Panc1 (cell line): ENCODE results near the gene LSM2. TPM values are rescaled to one million over a fixed set of nuclear protein-coding genes. Genes with fewer than 3 reads are reported as not detected.
A peak's percentile ranks its signal among the peaks of the same experiment; 100 is the strongest.
"Not testable (repeated sequence)": the region's sequence is repeated elsewhere in the genome, so short reads cannot be mapped to it uniquely, and the experiment has no call there.

Source experiments
- ATAC-seq: fragments of 200-7000 bp; cut with Tn5 transposase; 2 replicates; pipeline ENCODE4 v1.9.1; 2020; ENCODE audit warnings: mild to moderate bottlenecking, moderate library complexity
- BruUV-seq: library from RNA; stranded (reverse); fragments of 400-500 nt; replicated peaks from 2 replicates; lab custom pipeline; 2021; lab: Mats Ljungman, UMichigan
- CTCF ChIA-PET: fragments of 300-600 bp; sonication (Branson Sonifier 250); formaldehyde crosslinking; loops from one replicate; lab custom pipeline; 2022; ENCODE audit warnings: antibody characterized with exemption; lab: Charles Lee
- POLR2A ChIA-PET: fragments of 300-600 bp; sonication (Branson Sonifier 250); formaldehyde crosslinking; loops from one replicate; lab custom pipeline; 2022; ENCODE audit warnings: antibody characterized with exemption; lab: Charles Lee
- DNase-seq: peaks from one replicate; pipeline ENCODE4 v3.0.0-alpha.2; 2010; ENCODE audit warnings: low read depth, low spot score
- H3K27ac ChIP-seq: 2 replicates; pipeline ENCODE4 v1.5.1; 2011; ENCODE audit warnings: mild to moderate bottlenecking, low read length, inconsistent platforms
- H3K27me3 ChIP-seq: fragments of 200-500 bp; sonication (Bioruptor generic); 2 replicates; pipeline ENCODE4 v1.6.0; 2014; ENCODE audit warnings: low read length, inconsistent platforms; ENCODE audit not compliant: control insufficient read depth, insufficient read depth
- H3K36me3 ChIP-seq: fragments of 200-500 bp; sonication (Bioruptor generic); 2 replicates; pipeline ENCODE4 v1.5.1; 2014; ENCODE audit warnings: inconsistent platforms, mild to moderate bottlenecking, low read length, moderate library complexity; ENCODE audit not compliant: control insufficient read depth, insufficient read depth
- H3K4me1 ChIP-seq: 2 replicates; pipeline ENCODE4 v1.5.1; 2011; ENCODE audit warnings: inconsistent platforms, mild to moderate bottlenecking, low read length, moderate library complexity; ENCODE audit not compliant: control insufficient read depth, insufficient read depth
- H3K4me3 ChIP-seq, 2 experiments: 2 replicates each; pipeline ENCODE4 v1.5.1; 2011 to 2012; ENCODE audit warnings: low read depth in 2 of 2, low read length in 2 of 2, mild to moderate bottlenecking in 2 of 2, inconsistent platforms in 1 of 2, moderate library complexity in 1 of 2
- H3K9me3 ChIP-seq: fragments of 200-500 bp; sonication (Bioruptor generic); 2 replicates; pipeline ENCODE4 v1.5.1; 2014; ENCODE audit warnings: low read depth, mild to moderate bottlenecking, inconsistent platforms, low read length, moderate library complexity; ENCODE audit not compliant: control insufficient read depth, insufficient read depth
- POLR2AphosphoS5 ChIP-seq: IDR thresholded peaks from 2 replicates; pipeline ENCODE4 v1.6.1; 2012; ENCODE audit warnings: mild to moderate bottlenecking, low read depth, low read length, moderate library complexity
- SIN3A ChIP-seq: IDR thresholded peaks from 2 replicates; pipeline ENCODE4 v1.6.1; 2012; ENCODE audit warnings: low read depth, mild to moderate bottlenecking, low read length, moderate library complexity, borderline replicate concordance; ENCODE audit not compliant: insufficient read depth
- TCF7L2 ChIP-seq: IDR thresholded peaks from 2 replicates; pipeline ENCODE4 v1.6.1; 2011; ENCODE audit warnings: mild to moderate bottlenecking, low read depth, low read length, inconsistent platforms
- in situ Hi-C: cut with HindIII; loops from 2 replicates; pipeline ENCODE4 v1.10.0; 2016; ENCODE audit warnings: low sequenced_read_pairs, low pct_unique_long_range_greater_than_20kb
- intact Hi-C: fragments of 100-400 bp; cut with micrococcal nuclease; formaldehyde crosslinking; loops from one replicate; pipeline ENCODE4 v1.10.0; 2022; ENCODE audit not compliant: unreplicated experiment
- total RNA-seq: library from RNA; stranded (reverse); gene quantifications from one replicate; pipeline ENCODE4 v1.2.1, GENCODE V29; 2021; ENCODE audit not compliant: unreplicated experiment
- TF ChIP-seq, protein P1 (sequence below): fragments of 450-650 bp; IDR thresholded peaks from 2 replicates; pipeline ENCODE4 v1.5.1; 2017; ENCODE audit warnings: mild to moderate bottlenecking
- TF ChIP-seq, protein P2 (sequence below), 2 experiments: IDR thresholded peaks; 2 replicates each; pipeline ENCODE4 v1.6.1; 2011 to 2012; ENCODE audit warnings: low read depth in 2 of 2, control low read depth in 1 of 2, low read length in 1 of 2, mild to moderate bottlenecking in 1 of 2, moderate library complexity in 1 of 2; ENCODE audit not compliant: insufficient read depth in 1 of 2

Gene LSM2
- total RNA-seq, 1 experiment from 2014 or later, result 89.7 TPM

DNA sequence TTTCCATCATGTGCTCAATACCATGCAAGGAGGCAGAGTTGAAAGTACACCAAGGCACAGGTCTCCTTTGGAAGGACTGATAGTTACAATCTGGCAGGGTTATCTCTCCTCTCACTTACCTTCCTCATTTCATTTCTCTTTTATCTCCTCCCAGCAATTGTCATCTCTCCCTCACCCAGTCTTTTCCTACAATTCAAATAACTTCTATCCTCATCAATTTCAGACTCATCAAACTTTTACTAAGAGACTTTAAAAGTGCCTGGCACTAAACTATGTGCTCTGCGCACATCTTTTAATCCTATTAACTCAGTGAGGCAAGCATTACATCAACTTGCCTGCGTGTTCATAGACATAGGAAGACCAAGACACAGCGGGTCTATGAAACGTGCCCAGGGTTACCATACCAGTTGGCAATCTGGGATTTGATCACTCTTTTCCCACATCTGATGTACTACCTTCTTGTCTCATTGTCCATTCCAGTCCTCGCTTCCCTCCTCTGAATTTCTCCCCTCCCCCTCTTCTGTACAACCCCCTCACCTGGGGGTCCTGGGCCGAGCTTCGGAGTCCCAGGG is 12.4 kb downstream of the LSM2 start:
- no peak for ATAC-seq
- peaks cover 21% of the 10 kb centered on the region for H3K4me1 ChIP-seq
- intact Hi-C loops, result no loop called here

DNA sequence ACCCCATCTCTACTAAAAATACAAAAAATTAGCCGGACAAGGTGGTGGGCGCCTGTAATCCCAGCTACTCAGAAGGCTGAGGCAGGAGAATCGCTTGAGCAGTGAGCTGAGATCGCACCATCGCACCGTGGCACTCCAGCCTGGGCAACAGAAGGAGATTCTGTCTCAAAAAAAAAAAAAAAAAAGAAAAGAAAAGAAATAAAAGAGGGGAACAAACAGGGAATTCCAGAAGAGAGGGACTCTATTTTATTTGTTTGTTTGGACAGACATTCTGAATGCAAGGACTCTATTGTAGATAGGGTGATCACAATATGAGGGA is 12.9 kb downstream of the LSM2 start:
- BruUV-seq, DNase-seq, CTCF ChIA-PET, ATAC-seq, intact Hi-C loops, H3K9me3 ChIP-seq, in situ Hi-C loops, H3K27me3 ChIP-seq: not testable (repeated sequence)
- H3K36me3 ChIP-seq, result peaks cover 13% of the 10 kb centered on the region
- peak overlapping the region; percentile 99 for H3K27ac ChIP-seq
- POLR2A ChIA-PET, result interaction anchor here (0.7 kb wide), 1 partner anchor 40 kb away, joined by 6 read pairs; no protein-coding TSS in a partner anchor
- H3K4me3 ChIP-seq, result peak overlapping the region; percentile 92 to 99
- peaks cover 21% of the 10 kb centered on the region for H3K4me1 ChIP-seq

More for the DNA sequence above, 12.4 kb downstream of the LSM2 start:
- H3K4me3 ChIP-seq, result peak overlapping the region; percentile 92 to 99
- H3K36me3 ChIP-seq, result peaks cover 8% of the 10 kb centered on the region
- ChIA-PET POLR2A (no interaction called here), CTCF (no interaction called here)
- BruUV-seq, result TSS peak; percentile 84
- H3K27ac ChIP-seq, result peak overlapping the region; percentile 99
- no peaks in the 10 kb centered on the region for H3K9me3 ChIP-seq
- no peak for DNase-seq
- in situ Hi-C loops, result no loop called here
- no peaks in the 10 kb centered on the region for H3K27me3 ChIP-seq
- TF ChIP-seq, protein P1, sequence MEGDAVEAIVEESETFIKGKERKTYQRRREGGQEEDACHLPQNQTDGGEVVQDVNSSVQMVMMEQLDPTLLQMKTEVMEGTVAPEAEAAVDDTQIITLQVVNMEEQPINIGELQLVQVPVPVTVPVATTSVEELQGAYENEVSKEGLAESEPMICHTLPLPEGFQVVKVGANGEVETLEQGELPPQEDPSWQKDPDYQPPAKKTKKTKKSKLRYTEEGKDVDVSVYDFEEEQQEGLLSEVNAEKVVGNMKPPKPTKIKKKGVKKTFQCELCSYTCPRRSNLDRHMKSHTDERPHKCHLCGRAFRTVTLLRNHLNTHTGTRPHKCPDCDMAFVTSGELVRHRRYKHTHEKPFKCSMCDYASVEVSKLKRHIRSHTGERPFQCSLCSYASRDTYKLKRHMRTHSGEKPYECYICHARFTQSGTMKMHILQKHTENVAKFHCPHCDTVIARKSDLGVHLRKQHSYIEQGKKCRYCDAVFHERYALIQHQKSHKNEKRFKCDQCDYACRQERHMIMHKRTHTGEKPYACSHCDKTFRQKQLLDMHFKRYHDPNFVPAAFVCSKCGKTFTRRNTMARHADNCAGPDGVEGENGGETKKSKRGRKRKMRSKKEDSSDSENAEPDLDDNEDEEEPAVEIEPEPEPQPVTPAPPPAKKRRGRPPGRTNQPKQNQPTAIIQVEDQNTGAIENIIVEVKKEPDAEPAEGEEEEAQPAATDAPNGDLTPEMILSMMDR, result no peak
- TF ChIP-seq SIN3A, result no peak
- no peak for TF ChIP-seq POLR2AphosphoS5
- TF ChIP-seq, protein P2, sequence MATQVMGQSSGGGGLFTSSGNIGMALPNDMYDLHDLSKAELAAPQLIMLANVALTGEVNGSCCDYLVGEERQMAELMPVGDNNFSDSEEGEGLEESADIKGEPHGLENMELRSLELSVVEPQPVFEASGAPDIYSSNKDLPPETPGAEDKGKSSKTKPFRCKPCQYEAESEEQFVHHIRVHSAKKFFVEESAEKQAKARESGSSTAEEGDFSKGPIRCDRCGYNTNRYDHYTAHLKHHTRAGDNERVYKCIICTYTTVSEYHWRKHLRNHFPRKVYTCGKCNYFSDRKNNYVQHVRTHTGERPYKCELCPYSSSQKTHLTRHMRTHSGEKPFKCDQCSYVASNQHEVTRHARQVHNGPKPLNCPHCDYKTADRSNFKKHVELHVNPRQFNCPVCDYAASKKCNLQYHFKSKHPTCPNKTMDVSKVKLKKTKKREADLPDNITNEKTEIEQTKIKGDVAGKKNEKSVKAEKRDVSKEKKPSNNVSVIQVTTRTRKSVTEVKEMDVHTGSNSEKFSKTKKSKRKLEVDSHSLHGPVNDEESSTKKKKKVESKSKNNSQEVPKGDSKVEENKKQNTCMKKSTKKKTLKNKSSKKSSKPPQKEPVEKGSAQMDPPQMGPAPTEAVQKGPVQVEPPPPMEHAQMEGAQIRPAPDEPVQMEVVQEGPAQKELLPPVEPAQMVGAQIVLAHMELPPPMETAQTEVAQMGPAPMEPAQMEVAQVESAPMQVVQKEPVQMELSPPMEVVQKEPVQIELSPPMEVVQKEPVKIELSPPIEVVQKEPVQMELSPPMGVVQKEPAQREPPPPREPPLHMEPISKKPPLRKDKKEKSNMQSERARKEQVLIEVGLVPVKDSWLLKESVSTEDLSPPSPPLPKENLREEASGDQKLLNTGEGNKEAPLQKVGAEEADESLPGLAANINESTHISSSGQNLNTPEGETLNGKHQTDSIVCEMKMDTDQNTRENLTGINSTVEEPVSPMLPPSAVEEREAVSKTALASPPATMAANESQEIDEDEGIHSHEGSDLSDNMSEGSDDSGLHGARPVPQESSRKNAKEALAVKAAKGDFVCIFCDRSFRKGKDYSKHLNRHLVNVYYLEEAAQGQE (IDR thresholded peaks at IDR 0.05; ENCODE audit: insufficient read depth in 1 of 2, low read depth in 2 of 2, low read length in 1 of 2), result no peak
- no peak for TF ChIP-seq TCF7L2

DNA sequence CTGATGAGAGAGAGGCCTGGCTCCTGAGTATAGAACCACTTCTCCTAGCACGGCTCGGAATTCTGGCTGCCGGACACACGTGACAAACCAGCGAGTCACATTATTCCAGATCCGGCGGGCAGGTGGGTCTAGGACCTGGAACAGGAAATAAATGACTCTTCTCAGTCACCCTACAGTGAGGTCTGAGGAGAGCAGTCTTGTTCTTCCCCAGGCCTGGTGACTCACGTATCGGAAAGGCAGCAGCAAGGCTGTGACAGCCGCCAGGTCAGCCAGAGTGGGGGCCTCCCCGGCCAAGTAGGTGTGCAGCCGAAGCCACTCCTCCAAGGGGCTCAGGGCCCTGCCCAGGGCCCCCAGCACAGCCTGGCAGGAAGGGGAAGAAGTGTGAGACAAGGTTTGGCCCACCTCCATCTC is 14.0 kb downstream of the LSM2 start:
- Histone ChIP-seq H3K9me3 (no peaks in the 10 kb centered on the region), H3K27me3 (no peaks in the 10 kb centered on the region), H3K4me3 (peak overlapping the region; percentile 92 to 99), H3K4me1 (peaks cover 21% of the 10 kb centered on the region), H3K27ac (peak overlapping the region; percentile 99), H3K36me3 (peaks cover 14% of the 10 kb centered on the region)
- intact Hi-C loops, result no loop called here
- ChIA-PET CTCF (no interaction called here), POLR2A (interaction anchor here (0.6 kb wide), 2 partner anchors 35 to 63 kb away, joined by 3 to 5 read pairs; partner anchors contain the start of gene HSPA1B)
- in situ Hi-C loops, result no loop called here
- DNase-seq, result no peak
- TF ChIP-seq, protein P1, result no peak
- TF ChIP-seq TCF7L2, result no peak
- 0 out of 2 replicates have a peak, but pooled peaks have one; percentile 22 for TF ChIP-seq SIN3A
- TF ChIP-seq POLR2AphosphoS5, result no peak
- peak; percentile 34 for ATAC-seq
- no TSS peak for BruUV-seq
